Breast epithelium (tissue), 3 donors: ENCODE results near the gene UBE2N.

Experiments
- POLR2A ChIP-seq: fragments of 450-650 bp; IDR thresholded peaks from one replicate; pipeline ENCODE4 v1.6.1; 2016; ENCODE audit warnings: antibody characterized with exemption, mild to moderate bottlenecking, moderate library complexity
- TF ChIP-seq, protein P1 (sequence below), 3 donors: fragments of 450-650 bp; IDR thresholded peaks; one replicate each; pipeline ENCODE4 v1.5.1; 2016 to 2017; ENCODE audit warnings: antibody characterized with exemption in 3 of 3, mild to moderate bottlenecking in 3 of 3, moderate library complexity in 3 of 3

DNA sequence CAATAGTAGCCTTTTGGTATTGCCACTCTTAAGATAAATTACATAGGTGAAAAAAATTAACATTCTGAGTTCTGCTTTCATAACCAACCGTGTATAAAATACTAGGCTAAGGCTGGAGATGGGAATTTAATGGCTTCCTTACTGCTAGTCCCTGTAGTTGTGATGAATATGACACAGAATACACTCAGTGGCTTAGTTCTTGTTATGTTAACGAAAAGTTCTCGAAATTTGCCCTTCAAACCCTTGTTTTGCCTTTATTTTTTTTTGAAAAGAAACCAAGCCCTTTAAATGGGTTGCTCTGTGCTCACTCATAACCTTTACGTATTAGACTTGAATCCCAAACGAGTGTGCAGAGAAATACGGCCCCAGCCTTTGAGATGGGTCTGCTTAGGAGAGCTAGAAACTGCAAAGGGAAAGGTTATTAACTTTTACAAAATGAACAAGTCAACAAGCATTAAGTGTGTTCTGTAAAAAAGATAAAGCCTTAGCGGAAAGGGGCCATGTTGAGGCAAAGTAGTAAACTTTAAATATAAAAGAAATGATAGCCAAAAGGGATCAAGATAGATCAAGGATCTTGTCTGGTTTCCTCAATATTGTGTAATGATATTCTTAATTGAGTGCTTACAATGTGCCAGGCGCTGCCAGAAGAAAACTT, 62.3 kb downstream of the UBE2N start:
- TF ChIP-seq, protein P1, sequence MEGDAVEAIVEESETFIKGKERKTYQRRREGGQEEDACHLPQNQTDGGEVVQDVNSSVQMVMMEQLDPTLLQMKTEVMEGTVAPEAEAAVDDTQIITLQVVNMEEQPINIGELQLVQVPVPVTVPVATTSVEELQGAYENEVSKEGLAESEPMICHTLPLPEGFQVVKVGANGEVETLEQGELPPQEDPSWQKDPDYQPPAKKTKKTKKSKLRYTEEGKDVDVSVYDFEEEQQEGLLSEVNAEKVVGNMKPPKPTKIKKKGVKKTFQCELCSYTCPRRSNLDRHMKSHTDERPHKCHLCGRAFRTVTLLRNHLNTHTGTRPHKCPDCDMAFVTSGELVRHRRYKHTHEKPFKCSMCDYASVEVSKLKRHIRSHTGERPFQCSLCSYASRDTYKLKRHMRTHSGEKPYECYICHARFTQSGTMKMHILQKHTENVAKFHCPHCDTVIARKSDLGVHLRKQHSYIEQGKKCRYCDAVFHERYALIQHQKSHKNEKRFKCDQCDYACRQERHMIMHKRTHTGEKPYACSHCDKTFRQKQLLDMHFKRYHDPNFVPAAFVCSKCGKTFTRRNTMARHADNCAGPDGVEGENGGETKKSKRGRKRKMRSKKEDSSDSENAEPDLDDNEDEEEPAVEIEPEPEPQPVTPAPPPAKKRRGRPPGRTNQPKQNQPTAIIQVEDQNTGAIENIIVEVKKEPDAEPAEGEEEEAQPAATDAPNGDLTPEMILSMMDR (IDR thresholded peaks at IDR 0.05) = no peak
- TF ChIP-seq POLR2A = no peak
